K562 (cell line): ENCODE data around the gene ACSM6. TPM values are rescaled to one million over a fixed set of nuclear protein-coding genes. Genes with fewer than 3 reads are reported as not detected.
A peak's percentile ranks its signal among the peaks of the same experiment; 100 is the strongest.

ENCODE experiments used
- BCL6 ChIP-seq: fragments of 250-450 bp; sonication (Bioruptor Pico); IDR thresholded peaks from 2 replicates; pipeline ENCODE4 v1.4.0; 2020
- HDAC2 ChIP-seq: fragments of 450-650 bp; IDR thresholded peaks from 2 replicates; pipeline ENCODE4 v1.6.1; 2016; ENCODE audit warnings: mild to moderate bottlenecking
- HLTF ChIP-seq: fragments of 450-650 bp; IDR thresholded peaks from 2 replicates; pipeline ENCODE4 v1.6.1; 2016
- MYNN ChIP-seq, 2 experiments: sonication (generic); formaldehyde crosslinking in 1 of 2; IDR thresholded peaks; 2 replicates each; pipeline versions ENCODE4 v1.5.0 to v1.6.1; 2016 to 2020; ENCODE audit warnings: antibody characterized with exemption in 1 of 2, missing genetic modification reagents in 1 of 2
- PCBP1 ChIP-seq: fragments of 200-400 bp; formaldehyde crosslinking; IDR thresholded peaks from 2 replicates; pipeline ENCODE4 v1.6.1; 2018; ENCODE audit warnings: mild to moderate bottlenecking, low read depth, low read length; ENCODE audit not compliant: poor library complexity, severe bottlenecking
- PHF20 ChIP-seq: fragments of 450-650 bp; IDR thresholded peaks from 2 replicates; pipeline ENCODE4 v1.6.1; 2018; ENCODE audit not compliant: partially characterized antibody
- RBM22 ChIP-seq: fragments of 200-400 bp; formaldehyde crosslinking; IDR thresholded peaks from 2 replicates; pipeline ENCODE4 v1.6.1; 2018; ENCODE audit warnings: low read length, low read depth; ENCODE audit not compliant: poor library complexity, severe bottlenecking
- SREBF1 ChIP-seq: fragments of 150-350 bp; IDR thresholded peaks from 2 replicates; pipeline ENCODE4 v1.6.1; 2014; ENCODE audit warnings: antibody characterized with exemption, low read depth, low read length, borderline replicate concordance
- TRIM24 ChIP-seq, 2 experiments: fragments of 450-650 bp; IDR thresholded peaks; 2 replicates each; pipeline ENCODE4 v1.6.1; 2016
- U2AF2 ChIP-seq: fragments of 200-400 bp; formaldehyde crosslinking; optimal IDR thresholded peaks from 2 replicates; pipeline ENCODE3; 2017; ENCODE audit warnings: low read depth, mild to moderate bottlenecking, low read length
- ZFPM2 ChIP-seq: fragments of 250-450 bp; sonication (Bioruptor Pico); IDR thresholded peaks from 2 replicates; pipeline ENCODE4 v1.5.1; 2022; ENCODE audit warnings: mild to moderate bottlenecking
- ZNF175 ChIP-seq: fragments of 200-800 bp; sonication (Bioruptor generic); IDR thresholded peaks from 2 replicates; pipeline ENCODE4 v1.6.1; 2016; ENCODE audit warnings: low read depth, mild to moderate bottlenecking, missing genetic modification characterization, missing compliant biosample characterization
- polyA plus RNA-seq, 8 experiments: library from polyadenylated mRNA; depleted of rRNA in 4 of 8; stranded (reverse) in 5 of 8; unstranded in 3 of 8; fragments of >200 nt; fragmentation: Nextera tagmentation in 2 of 8; fragmentation: Illumina TruSeq in 1 of 8; extraction: Ambion mirVana in 2 of 8; extraction: Trizol in 1 of 8; gene quantifications; 2 replicates each; pipeline versions ENCODE4 v1.2.1 to v1.2.3, GENCODE V29; 2011 to 2014; ENCODE audit warnings: inconsistent platforms in 1 of 8, missing spikeins in 1 of 8
- total RNA-seq, 7 experiments: library from RNA; depleted of rRNA in 6 of 7; stranded (reverse); fragments of >200 nt in 6 of 7; fragmentation: Illumina TruSeq in 2 of 7; extraction: Trizol in 2 of 7; gene quantifications; 2 replicates each; pipeline versions ENCODE4 v1.2.1 to v1.2.3, GENCODE V29; 2011 to 2021; ENCODE audit warnings: low replicate concordance in 1 of 7
- TF ChIP-seq, protein P1 (sequence below): fragments of 250-450 bp; sonication (Bioruptor Pico); IDR thresholded peaks from 2 replicates; pipeline ENCODE4 v1.4.0; 2020; ENCODE audit warnings: borderline replicate concordance
- TF ChIP-seq, protein P2 (sequence below), 2 experiments: fragments of 150-350 bp in 1 of 2; IDR thresholded peaks; 2 replicates each; pipeline ENCODE4 v1.6.1; 2012 to 2016; ENCODE audit warnings: low read depth in 2 of 2, low read length in 2 of 2, mild to moderate bottlenecking in 1 of 2, moderate library complexity in 1 of 2
- TF ChIP-seq, protein P3 (sequence below), 2 experiments: fragments of 450-650 bp; formaldehyde crosslinking in 1 of 2; IDR thresholded peaks; 2 replicates each; pipeline versions ENCODE4 v1.4.0 to v1.6.1; 2014 to 2020; ENCODE audit warnings: mild to moderate bottlenecking in 2 of 2, borderline replicate concordance in 1 of 2, low read depth in 1 of 2

Gene ACSM6
- total and polyA plus RNA-seq, 9 of the 15 experiments (the other 6 are each of a cell fraction or from before 2014, with no cell fraction given) = not detected

DNA sequence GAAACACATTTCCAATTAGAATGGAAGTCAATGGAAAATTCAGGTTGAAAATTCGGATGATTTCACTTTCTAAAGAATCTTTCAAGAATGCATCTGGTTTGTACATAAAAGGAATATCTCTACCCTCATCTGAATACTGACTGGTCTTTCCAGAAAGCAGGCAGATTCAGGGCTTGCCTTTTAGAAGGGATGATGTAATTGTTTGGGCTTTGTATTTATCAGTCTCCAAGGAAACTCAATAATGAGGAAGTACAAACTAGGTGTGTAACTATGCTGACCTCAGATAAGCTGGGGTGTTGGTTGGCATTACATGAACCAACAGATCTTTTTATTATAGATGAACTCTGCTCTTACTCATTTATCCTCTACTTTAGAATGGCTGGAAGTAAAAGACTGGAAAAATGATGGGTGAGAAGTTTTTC lies 72.6 kb downstream of the ACSM6 start (continued):
- TF ChIP-seq MYNN (IDR thresholded peaks at IDR 0.05) (no peak), MYNN (CRISPR knock-in tag; IDR thresholded peaks at IDR 0.05) (no peak), U2AF2 (no peak), PHF20 (no peak), RBM22 (no peak), SREBF1 (no peak), ZFPM2 (CRISPR knock-in tag) (no peak), PCBP1 (no peak), BCL6 (CRISPR knock-in tag) (no peak), HLTF (no peak), HDAC2 (peak; percentile 41; the same call in 1 of the 2 replicates), TRIM24 (IDR thresholded peaks at IDR 0.05) (peak in 1 of 2 experiments; percentile 49; a peak in 2 of 4 replicates), ZNF175 (CRISPR knock-in tag) (peak; percentile 68; the same call in 1 of the 2 replicates)
- TF ChIP-seq, protein P1, sequence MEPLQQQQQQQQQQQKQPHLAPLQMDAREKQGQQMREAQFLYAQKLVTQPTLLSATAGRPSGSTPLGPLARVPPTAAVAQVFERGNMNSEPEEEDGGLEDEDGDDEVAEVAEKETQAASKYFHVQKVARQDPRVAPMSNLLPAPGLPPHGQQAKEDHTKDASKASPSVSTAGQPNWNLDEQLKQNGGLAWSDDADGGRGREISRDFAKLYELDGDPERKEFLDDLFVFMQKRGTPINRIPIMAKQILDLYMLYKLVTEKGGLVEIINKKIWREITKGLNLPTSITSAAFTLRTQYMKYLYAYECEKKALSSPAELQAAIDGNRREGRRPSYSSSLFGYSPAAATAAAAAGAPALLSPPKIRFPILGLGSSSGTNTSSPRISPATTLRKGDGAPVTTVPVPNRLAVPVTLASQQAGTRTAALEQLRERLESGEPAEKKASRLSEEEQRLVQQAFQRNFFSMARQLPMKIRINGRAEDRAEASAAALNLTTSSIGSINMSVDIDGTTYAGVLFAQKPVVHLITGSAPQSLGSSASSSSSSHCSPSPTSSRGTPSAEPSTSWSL (CRISPR knock-in tag) = no peak
- TF ChIP-seq, protein P2, sequence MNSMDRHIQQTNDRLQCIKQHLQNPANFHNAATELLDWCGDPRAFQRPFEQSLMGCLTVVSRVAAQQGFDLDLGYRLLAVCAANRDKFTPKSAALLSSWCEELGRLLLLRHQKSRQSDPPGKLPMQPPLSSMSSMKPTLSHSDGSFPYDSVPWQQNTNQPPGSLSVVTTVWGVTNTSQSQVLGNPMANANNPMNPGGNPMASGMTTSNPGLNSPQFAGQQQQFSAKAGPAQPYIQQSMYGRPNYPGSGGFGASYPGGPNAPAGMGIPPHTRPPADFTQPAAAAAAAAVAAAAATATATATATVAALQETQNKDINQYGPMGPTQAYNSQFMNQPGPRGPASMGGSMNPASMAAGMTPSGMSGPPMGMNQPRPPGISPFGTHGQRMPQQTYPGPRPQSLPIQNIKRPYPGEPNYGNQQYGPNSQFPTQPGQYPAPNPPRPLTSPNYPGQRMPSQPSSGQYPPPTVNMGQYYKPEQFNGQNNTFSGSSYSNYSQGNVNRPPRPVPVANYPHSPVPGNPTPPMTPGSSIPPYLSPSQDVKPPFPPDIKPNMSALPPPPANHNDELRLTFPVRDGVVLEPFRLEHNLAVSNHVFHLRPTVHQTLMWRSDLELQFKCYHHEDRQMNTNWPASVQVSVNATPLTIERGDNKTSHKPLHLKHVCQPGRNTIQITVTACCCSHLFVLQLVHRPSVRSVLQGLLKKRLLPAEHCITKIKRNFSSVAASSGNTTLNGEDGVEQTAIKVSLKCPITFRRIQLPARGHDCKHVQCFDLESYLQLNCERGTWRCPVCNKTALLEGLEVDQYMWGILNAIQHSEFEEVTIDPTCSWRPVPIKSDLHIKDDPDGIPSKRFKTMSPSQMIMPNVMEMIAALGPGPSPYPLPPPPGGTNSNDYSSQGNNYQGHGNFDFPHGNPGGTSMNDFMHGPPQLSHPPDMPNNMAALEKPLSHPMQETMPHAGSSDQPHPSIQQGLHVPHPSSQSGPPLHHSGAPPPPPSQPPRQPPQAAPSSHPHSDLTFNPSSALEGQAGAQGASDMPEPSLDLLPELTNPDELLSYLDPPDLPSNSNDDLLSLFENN (IDR thresholded peaks at IDR 0.05; ENCODE audit: low read depth in 2 of 2, low read length in 2 of 2) = no peak
- TF ChIP-seq, protein P3, sequence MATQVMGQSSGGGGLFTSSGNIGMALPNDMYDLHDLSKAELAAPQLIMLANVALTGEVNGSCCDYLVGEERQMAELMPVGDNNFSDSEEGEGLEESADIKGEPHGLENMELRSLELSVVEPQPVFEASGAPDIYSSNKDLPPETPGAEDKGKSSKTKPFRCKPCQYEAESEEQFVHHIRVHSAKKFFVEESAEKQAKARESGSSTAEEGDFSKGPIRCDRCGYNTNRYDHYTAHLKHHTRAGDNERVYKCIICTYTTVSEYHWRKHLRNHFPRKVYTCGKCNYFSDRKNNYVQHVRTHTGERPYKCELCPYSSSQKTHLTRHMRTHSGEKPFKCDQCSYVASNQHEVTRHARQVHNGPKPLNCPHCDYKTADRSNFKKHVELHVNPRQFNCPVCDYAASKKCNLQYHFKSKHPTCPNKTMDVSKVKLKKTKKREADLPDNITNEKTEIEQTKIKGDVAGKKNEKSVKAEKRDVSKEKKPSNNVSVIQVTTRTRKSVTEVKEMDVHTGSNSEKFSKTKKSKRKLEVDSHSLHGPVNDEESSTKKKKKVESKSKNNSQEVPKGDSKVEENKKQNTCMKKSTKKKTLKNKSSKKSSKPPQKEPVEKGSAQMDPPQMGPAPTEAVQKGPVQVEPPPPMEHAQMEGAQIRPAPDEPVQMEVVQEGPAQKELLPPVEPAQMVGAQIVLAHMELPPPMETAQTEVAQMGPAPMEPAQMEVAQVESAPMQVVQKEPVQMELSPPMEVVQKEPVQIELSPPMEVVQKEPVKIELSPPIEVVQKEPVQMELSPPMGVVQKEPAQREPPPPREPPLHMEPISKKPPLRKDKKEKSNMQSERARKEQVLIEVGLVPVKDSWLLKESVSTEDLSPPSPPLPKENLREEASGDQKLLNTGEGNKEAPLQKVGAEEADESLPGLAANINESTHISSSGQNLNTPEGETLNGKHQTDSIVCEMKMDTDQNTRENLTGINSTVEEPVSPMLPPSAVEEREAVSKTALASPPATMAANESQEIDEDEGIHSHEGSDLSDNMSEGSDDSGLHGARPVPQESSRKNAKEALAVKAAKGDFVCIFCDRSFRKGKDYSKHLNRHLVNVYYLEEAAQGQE (IDR thresholded peaks at IDR 0.05; ENCODE audit: borderline replicate concordance) = peak; percentile 4; the same call in 1 of the 2 replicates
- TF ChIP-seq, protein P3 (CRISPR knock-in tag; IDR thresholded peaks at IDR 0.05; ENCODE audit: low read depth) = no peak
